SK-N-SH (cell line): Measurements from ENCODE around the gene HTR3A.

Experiments
- CTCF ChIP-seq: fragments of 200-600 bp; sonication (generic); IDR thresholded peaks from 2 replicates; pipeline ENCODE4 v1.6.1; 2017; ENCODE audit warnings: antibody characterized with exemption, mild to moderate bottlenecking, moderate library complexity
- FOXM1 ChIP-seq: IDR thresholded peaks from 2 replicates; pipeline ENCODE4 v1.4.0; 2012; ENCODE audit warnings: low read depth, mild to moderate bottlenecking
- REST ChIP-seq: IDR thresholded peaks from 2 replicates; pipeline ENCODE4 v1.6.1; 2012; ENCODE audit warnings: mild to moderate bottlenecking, low read depth, low read length, moderate library complexity
- SIN3A ChIP-seq: IDR thresholded peaks from 2 replicates; pipeline ENCODE4 v1.6.1; 2012; ENCODE audit warnings: low read depth, mild to moderate bottlenecking, low read length, moderate library complexity, borderline replicate concordance
- YY1 ChIP-seq: IDR thresholded peaks from 2 replicates; pipeline ENCODE4 v1.4.0; 2012; ENCODE audit warnings: low read depth, mild to moderate bottlenecking

- TF ChIP-seq FOXM1 (no peak), SIN3A (no peak), REST (no peak), CTCF (no peak), YY1 (no peak)
Observed at GRCh38 chr11:113928311-113928710, 46.6 kb upstream of the HTR3A start.
